PC-3 (cell line): ENCODE measurements around the gene PRUNE2. TPM values are rescaled to one million over a fixed set of nuclear protein-coding genes. Genes with fewer than 3 reads are reported as not detected.

Experiments
- ATAC-seq: fragments of 200-7000 bp; cut with Tn5 transposase; 2 replicates; pipeline ENCODE4 v1.9.1; 2020; ENCODE audit warnings: mild to moderate bottlenecking, moderate library complexity
- BruUV-seq: library from RNA; stranded (reverse); fragments of 400-500 nt; replicated peaks from 2 replicates; lab custom pipeline; 2021; lab: Mats Ljungman, UMichigan
- CTCF ChIA-PET: fragments of 300-600 bp; sonication (Branson Sonifier 250); formaldehyde crosslinking; loops from one replicate; lab custom pipeline; 2022; ENCODE audit warnings: antibody characterized with exemption; lab: Charles Lee
- POLR2A ChIA-PET: fragments of 300-600 bp; sonication (Branson Sonifier 250); formaldehyde crosslinking; loops from one replicate; lab custom pipeline; 2022; ENCODE audit warnings: antibody characterized with exemption; ENCODE audit not compliant: unreplicated experiment; lab: Charles Lee
- DNase-seq: peaks from one replicate; pipeline ENCODE4 v3.0.0-alpha.2; 2015
- H2AFZ ChIP-seq: fragments of 300-600 bp; sonication (generic); 2 replicates; pipeline ENCODE4 v1.6.0; 2016; ENCODE audit warnings: antibody characterized with exemption, low read length
- H3F3A ChIP-seq: fragments of 300-600 bp; sonication (generic); one replicate; pipeline ENCODE4 v1.6.0; 2017; ENCODE audit warnings: antibody characterized with exemption, low read length, control low read depth, mild to moderate bottlenecking; ENCODE audit not compliant: unreplicated experiment
- H3K27ac ChIP-seq: fragments of 300-600 bp; sonication (generic); 2 replicates; pipeline ENCODE4 v1.5.1; 2016; ENCODE audit warnings: mild to moderate bottlenecking, low read length
- H3K27me3 ChIP-seq: fragments of 300-600 bp; sonication (generic); 2 replicates; pipeline ENCODE4 v1.6.1; 2016; ENCODE audit warnings: low read length, mixed read lengths
- H3K36me3 ChIP-seq: fragments of 300-600 bp; sonication (generic); 2 replicates; pipeline ENCODE4 v1.6.1; 2016; ENCODE audit warnings: low read depth, mixed run types, low read length, mixed read lengths
- H3K4me1 ChIP-seq: fragments of 300-600 bp; sonication (generic); 2 replicates; pipeline ENCODE4 v1.5.1; 2016; ENCODE audit warnings: low read length; ENCODE audit not compliant: insufficient read depth
- H3K4me2 ChIP-seq: fragments of 300-600 bp; sonication (generic); 2 replicates; pipeline ENCODE4 v1.6.0; 2016; ENCODE audit warnings: low read length
- H3K4me3 ChIP-seq: fragments of 300-600 bp; sonication (generic); 2 replicates; pipeline ENCODE4 v1.5.1; 2016; ENCODE audit warnings: mild to moderate bottlenecking, low read length, mixed read lengths
- H3K79me2 ChIP-seq: fragments of 300-600 bp; sonication (generic); 2 replicates; pipeline ENCODE4 v1.6.1; 2017; ENCODE audit warnings: low read length, mixed read lengths
- H3K9ac ChIP-seq: fragments of 300-600 bp; sonication (generic); 2 replicates; pipeline ENCODE4 v1.6.0; 2016; ENCODE audit warnings: mild to moderate bottlenecking, low read length
- H3K9me2 ChIP-seq: fragments of 300-600 bp; sonication (generic); replicated peaks from 2 replicates; pipeline ENCODE4 v1.6.1; 2016; ENCODE audit warnings: mixed run types, low read length, mixed read lengths
- H3K9me3 ChIP-seq: fragments of 300-600 bp; sonication (generic); 2 replicates; pipeline ENCODE4 v1.6.1; 2016; ENCODE audit warnings: low read length, mixed read lengths
- H4K20me1 ChIP-seq: fragments of 300-600 bp; sonication (generic); 2 replicates; pipeline ENCODE4 v1.6.1; 2016; ENCODE audit warnings: low read length, mixed read lengths
- CTCF ChIP-seq: fragments of 300-600 bp; sonication (generic); conservative IDR thresholded peaks from 2 replicates; pipeline ENCODE4 v1.5.1; 2017; ENCODE audit warnings: antibody characterized with exemption, low read depth, mild to moderate bottlenecking, low read length
- EZH2 ChIP-seq: fragments of 300-600 bp; sonication (generic); IDR thresholded peaks from one replicate; pipeline ENCODE4 v1.6.1; 2017; ENCODE audit warnings: antibody characterized with exemption, mild to moderate bottlenecking, low read length; ENCODE audit not compliant: unreplicated experiment
- EZH2phosphoT487 ChIP-seq: fragments of 300-600 bp; sonication (generic); IDR thresholded peaks from 2 replicates; pipeline ENCODE4 v1.6.1; 2018; ENCODE audit warnings: mild to moderate bottlenecking, antibody characterized with exemption, low read length, borderline replicate concordance
- intact Hi-C: fragments of 100-400 bp; cut with micrococcal nuclease; formaldehyde crosslinking; loops from 2 replicates; pipeline ENCODE4 v1.9.0; 2023
- total RNA-seq: library from RNA; depleted of rRNA; stranded (reverse); fragments of >200 nt; gene quantifications from 2 replicates; pipeline ENCODE4 v1.2.3, GENCODE V29; 2014

PRUNE2 gene
- total RNA-seq, 1 experiment from 2014 or later, result not detected

- ChIA-PET CTCF (no interaction called here), POLR2A (no interaction called here)
- Histone ChIP-seq H4K20me1 (no peaks in the 10 kb centered on the region), H3F3A (no peaks in the 10 kb centered on the region), H3K9ac (no peak overlapping the region), H3K4me1 (no peaks in the 10 kb centered on the region), H3K4me2 (no peak overlapping the region), H3K9me3 (no peaks in the 10 kb centered on the region), H2AFZ (no peak overlapping the region), H3K27me3 (peaks cover 25% of the 10 kb centered on the region; the same call in 1 of the 2 replicates), H3K4me3 (no peak overlapping the region), H3K27ac (no peak overlapping the region), H3K9me2 (no peaks in the 10 kb centered on the region), H3K36me3 (no peaks in the 10 kb centered on the region), H3K79me2 (no peaks in the 10 kb centered on the region)
- TF ChIP-seq EZH2, result no peak
- no peak for TF ChIP-seq CTCF
- TF ChIP-seq EZH2phosphoT487, result no peak
- intact Hi-C loops, result loop anchor here (1.0 kb wide), 1 partner anchor 93 kb away; no protein-coding TSS in a partner anchor
- no TSS peak for BruUV-seq
- no peak for ATAC-seq
- no peak for DNase-seq
Measured at GRCh38 chr9:76894198-76894597, 11.7 kb downstream of the PRUNE2 start.

- no TSS peak for BruUV-seq
- Histone ChIP-seq H3K9ac (no peak overlapping the region), H3K4me1 (no peaks in the 10 kb centered on the region)
Measured at GRCh38 chr9:76893395-76893932, 12.4 kb downstream of the PRUNE2 start.

More at GRCh38 chr9:76893395-76893932, 12.4 kb downstream of the PRUNE2 start:
- H3K27me3 ChIP-seq, result peaks cover 25% of the 10 kb centered on the region; the same call in 1 of the 2 replicates
- intact Hi-C loops, result no loop called here
- H3K27ac ChIP-seq, result no peak overlapping the region
- no peak overlapping the region for H2AFZ ChIP-seq
- H3K9me2 ChIP-seq, result no peaks in the 10 kb centered on the region
- H4K20me1 ChIP-seq, result no peaks in the 10 kb centered on the region
- H3K4me2 ChIP-seq, result no peak overlapping the region
- ChIA-PET CTCF (no interaction called here), POLR2A (no interaction called here)
- ATAC-seq, result no peak
- no peak for TF ChIP-seq EZH2phosphoT487
- TF ChIP-seq CTCF, result no peak
- no peak for TF ChIP-seq EZH2
- no peaks in the 10 kb centered on the region for H3F3A ChIP-seq
- H3K9me3 ChIP-seq, result no peaks in the 10 kb centered on the region
- H3K36me3 ChIP-seq, result no peaks in the 10 kb centered on the region
- no peak for DNase-seq
- no peak overlapping the region for H3K4me3 ChIP-seq
- H3K79me2 ChIP-seq, result no peaks in the 10 kb centered on the region
